Measurements from ENCODE around the gene PPP2R2B.

DNA sequence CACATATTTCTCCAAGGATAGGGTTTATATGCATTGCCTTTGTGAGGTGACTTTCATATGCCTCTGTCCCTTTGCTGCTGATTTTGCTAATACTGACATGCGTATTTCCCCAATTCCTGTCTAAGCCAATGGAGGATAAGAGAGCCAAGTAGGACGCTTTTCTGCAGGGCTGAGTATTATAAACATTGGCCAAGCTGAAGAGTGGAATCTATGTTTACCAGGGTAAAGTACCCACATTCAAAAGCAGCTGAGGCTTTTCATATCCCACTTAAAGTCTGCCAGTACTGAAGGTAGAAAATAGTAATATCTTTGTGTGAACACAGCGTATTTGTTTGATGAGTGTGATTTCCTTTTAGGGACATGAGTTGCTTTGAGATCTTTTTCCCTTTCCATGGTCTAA lies 233.7 kb downstream of the PPP2R2B start:
- TF ChIP-seq NFYB (CRISPR knock-in tag; conservative IDR thresholded peaks at IDR 0.05; ENCODE audit: low read depth) (no peak), OVOL2 (CRISPR knock-in tag; IDR thresholded peaks at IDR 0.05; ENCODE audit: borderline replicate concordance) (no peak)
- TF ChIP-seq, protein P1, sequence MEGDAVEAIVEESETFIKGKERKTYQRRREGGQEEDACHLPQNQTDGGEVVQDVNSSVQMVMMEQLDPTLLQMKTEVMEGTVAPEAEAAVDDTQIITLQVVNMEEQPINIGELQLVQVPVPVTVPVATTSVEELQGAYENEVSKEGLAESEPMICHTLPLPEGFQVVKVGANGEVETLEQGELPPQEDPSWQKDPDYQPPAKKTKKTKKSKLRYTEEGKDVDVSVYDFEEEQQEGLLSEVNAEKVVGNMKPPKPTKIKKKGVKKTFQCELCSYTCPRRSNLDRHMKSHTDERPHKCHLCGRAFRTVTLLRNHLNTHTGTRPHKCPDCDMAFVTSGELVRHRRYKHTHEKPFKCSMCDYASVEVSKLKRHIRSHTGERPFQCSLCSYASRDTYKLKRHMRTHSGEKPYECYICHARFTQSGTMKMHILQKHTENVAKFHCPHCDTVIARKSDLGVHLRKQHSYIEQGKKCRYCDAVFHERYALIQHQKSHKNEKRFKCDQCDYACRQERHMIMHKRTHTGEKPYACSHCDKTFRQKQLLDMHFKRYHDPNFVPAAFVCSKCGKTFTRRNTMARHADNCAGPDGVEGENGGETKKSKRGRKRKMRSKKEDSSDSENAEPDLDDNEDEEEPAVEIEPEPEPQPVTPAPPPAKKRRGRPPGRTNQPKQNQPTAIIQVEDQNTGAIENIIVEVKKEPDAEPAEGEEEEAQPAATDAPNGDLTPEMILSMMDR (IDR thresholded peaks at IDR 0.05) = no peak
